SJSA1 (cell line): ENCODE measurements around the gene FCER1A. TPM values are rescaled to one million over a fixed set of nuclear protein-coding genes. Genes with fewer than 3 reads are reported as not detected.
"Not testable (repeated sequence)": the region's sequence is repeated elsewhere in the genome, so short reads cannot be mapped to it uniquely, and the experiment has no call there.

ENCODE experiments used
- DNase-seq, 2 experiments: peaks; one replicate each; pipeline ENCODE4 v3.0.0-alpha.2; 2015 to 2020; ENCODE audit warnings: low spot score in 2 of 2, low read depth in 1 of 2
- H3K27ac ChIP-seq: fragments of 250-450 bp; sonication (Bioruptor Pico); 2 replicates; pipeline ENCODE4 v1.5.1; 2020; ENCODE audit warnings: mild to moderate bottlenecking, moderate library complexity
- H3K27me3 ChIP-seq: fragments of 250-450 bp; sonication (Bioruptor Pico); replicated peaks from 2 replicates; pipeline ENCODE4 v1.5.1; 2020; ENCODE audit warnings: mild to moderate bottlenecking, moderate library complexity
- H3K36me3 ChIP-seq: fragments of 250-450 bp; sonication (Bioruptor Pico); 2 replicates; pipeline ENCODE4 v1.5.1; 2020; ENCODE audit warnings: mild to moderate bottlenecking
- H3K4me1 ChIP-seq: fragments of 250-450 bp; sonication (Bioruptor Pico); replicated peaks from 2 replicates; pipeline ENCODE4 v1.6.1; 2021; ENCODE audit warnings: mild to moderate bottlenecking
- H3K4me3 ChIP-seq: fragments of 250-450 bp; sonication (Bioruptor Pico); 2 replicates; pipeline ENCODE4 v1.5.1; 2020; ENCODE audit warnings: mild to moderate bottlenecking
- H3K9me3 ChIP-seq: fragments of 250-450 bp; sonication (Bioruptor Pico); replicated peaks from 2 replicates; pipeline ENCODE4 v1.5.1; 2020; ENCODE audit warnings: mild to moderate bottlenecking
- total RNA-seq: library from RNA; depleted of rRNA; stranded (reverse); fragments of >200 nt; shearing (Covaris generic); gene quantifications from 2 replicates; pipeline ENCODE4 v1.2.3, GENCODE V29; 2014; rRNA removed

Gene FCER1A
- total RNA-seq, 1 experiment from 2014 or later = not detected

GRCh38 chr1:159315381-159315780, 13.2 kb downstream of the FCER1A start:
- Histone ChIP-seq H3K4me1 (no peaks in the 10 kb centered on the region), H3K9me3 (no peaks in the 10 kb centered on the region), H3K27ac (no peak overlapping the region), H3K4me3 (no peak overlapping the region), H3K36me3 (no peaks in the 10 kb centered on the region), H3K27me3 (no peaks in the 10 kb centered on the region)
- no peak for DNase-seq

GRCh38 chr1:159318784-159319551, 16.8 kb downstream of the FCER1A start:
- Histone ChIP-seq H3K4me3 (no peak overlapping the region), H3K4me1 (no peaks in the 10 kb centered on the region), H3K36me3 (no peaks in the 10 kb centered on the region), H3K27me3 (no peaks in the 10 kb centered on the region), H3K9me3 (no peaks in the 10 kb centered on the region), H3K27ac (no peak overlapping the region)
- no peak for DNase-seq

- Histone ChIP-seq H3K36me3 (no peaks in the 10 kb centered on the region), H3K4me3 (no peak overlapping the region), H3K27ac (no peak overlapping the region), H3K4me1 (no peaks in the 10 kb centered on the region), H3K27me3 (no peaks in the 10 kb centered on the region), H3K9me3 (no peaks in the 10 kb centered on the region)
- DNase-seq = no peak
Observed at GRCh38 chr1:159334797-159335196, 32.7 kb downstream of the FCER1A start.

GRCh38 chr1:159338018-159338417, 35.9 kb downstream of the FCER1A start:
- Histone ChIP-seq H3K9me3 (no peaks in the 10 kb centered on the region), H3K27me3 (no peaks in the 10 kb centered on the region), H3K27ac (no peak overlapping the region), H3K4me1 (no peaks in the 10 kb centered on the region), H3K4me3 (no peak overlapping the region), H3K36me3 (no peaks in the 10 kb centered on the region)
- no peak for DNase-seq

- no peaks in the 10 kb centered on the region for H3K36me3 ChIP-seq
- H3K4me1 ChIP-seq = no peaks in the 10 kb centered on the region
- H3K4me3 ChIP-seq = no peak overlapping the region
- no peak overlapping the region for H3K27ac ChIP-seq
- no peaks in the 10 kb centered on the region for H3K27me3 ChIP-seq
- H3K9me3 ChIP-seq = no peaks in the 10 kb centered on the region
- no peak for DNase-seq
Observed at GRCh38 chr1:159339536-159339935, 37.4 kb downstream of the FCER1A start.

- Histone ChIP-seq H3K27ac (no peak overlapping the region), H3K9me3 (no peaks in the 10 kb centered on the region), H3K27me3 (no peaks in the 10 kb centered on the region), H3K4me1 (no peaks in the 10 kb centered on the region), H3K36me3 (no peaks in the 10 kb centered on the region), H3K4me3 (no peak overlapping the region)
- no peak for DNase-seq
Observed at GRCh38 chr1:159341736-159342135, 39.6 kb downstream of the FCER1A start.

GRCh38 chr1:159342761-159343425, 40.8 kb downstream of the FCER1A start:
- DNase-seq = no peak
- Histone ChIP-seq H3K4me3 (no peak overlapping the region), H3K9me3 (no peaks in the 10 kb centered on the region), H3K4me1 (no peaks in the 10 kb centered on the region), H3K36me3 (no peaks in the 10 kb centered on the region), H3K27ac (no peak overlapping the region), H3K27me3 (no peaks in the 10 kb centered on the region)

- H3K27me3 ChIP-seq, H3K36me3 ChIP-seq, H3K9me3 ChIP-seq, H3K4me1 ChIP-seq, H3K4me3 ChIP-seq, H3K27ac ChIP-seq, DNase-seq: not testable (repeated sequence)
Observed at GRCh38 chr1:159349374-159349773, 47.2 kb downstream of the FCER1A start.

- Histone ChIP-seq H3K27ac (no peak overlapping the region), H3K36me3 (no peaks in the 10 kb centered on the region), H3K4me3 (no peak overlapping the region), H3K27me3 (no peaks in the 10 kb centered on the region), H3K9me3 (no peaks in the 10 kb centered on the region), H3K4me1 (no peaks in the 10 kb centered on the region)
- DNase-seq = no peak
Observed at GRCh38 chr1:159352436-159352835, 50.3 kb downstream of the FCER1A start.

Other genes with a start within 250 kb of the FCER1A start
- not detected in 2 replicates for gene AIM2, start 225.6 kb upstream of the FCER1A start, total RNA-seq
- gene CADM3, start 130.7 kb upstream of the FCER1A start, total RNA-seq = not detected in 2 replicates
- gene ACKR1, start 97.5 kb upstream of the FCER1A start, total RNA-seq = not detected in 2 replicates
- not detected in 2 replicates for gene OR10J4, start 129.9 kb downstream of the FCER1A start, total RNA-seq
- gene OR10J1, start 137.4 kb downstream of the FCER1A start, total RNA-seq = not detected in 2 replicates
- gene OR10J5, start 233.7 kb downstream of the FCER1A start, total RNA-seq = not detected in 2 replicates